GM21381 (cell line): ENCODE measurements around the gene LYPD5.

Experiments
- ATAC-seq: cut with Tn5 transposase; IDR thresholded peaks from one replicate; pipeline ENCODE4 v1.9.1; 2021; ENCODE audit warnings: mild to moderate bottlenecking, moderate library complexity; ENCODE audit not compliant: unreplicated experiment

LYPD5 gene

GRCh38 chr19:43754503-43755255, 47.6 kb downstream of the LYPD5 start, which contains the start of gene SMG9:
SMG9 (minus strand) TSS chr19:43754962; CDS start chr19:43750741, 4,221 bp downstream.
- ATAC-seq, result peak; percentile 53

GRCh38 chr19:43754253-43754502, 48.1 kb downstream of the LYPD5 start:
- ATAC-seq, result no peak

GRCh38 chr19:43752287-43752875, 49.9 kb downstream of the LYPD5 start:
- no peak for ATAC-seq

GRCh38 chr19:43751466-43752220, 50.6 kb downstream of the LYPD5 start:
- no peak for ATAC-seq

- no peak for ATAC-seq
These were observed 52.3 kb downstream of the LYPD5 start for GRCh38 chr19:43749898-43750297.

- ATAC-seq, result no peak
These were observed 53.1 kb downstream of the LYPD5 start for GRCh38 chr19:43749152-43749551.

GRCh38 chr19:43748685-43749084, 53.6 kb downstream of the LYPD5 start:
- ATAC-seq, result no peak

- ATAC-seq, result no peak
These were observed 54.0 kb downstream of the LYPD5 start for GRCh38 chr19:43748205-43748594.

GRCh38 chr19:43747557-43748204, 54.6 kb downstream of the LYPD5 start:
- ATAC-seq, result no peak
